Karpas-422 (cell line): Measurements from ENCODE around the gene C11orf97. TPM values are rescaled to one million over a fixed set of nuclear protein-coding genes. Genes with fewer than 3 reads are reported as not detected.
"Not testable (repeated sequence)": the region's sequence is repeated elsewhere in the genome, so short reads cannot be mapped to it uniquely, and the experiment has no call there.

Experiments
- DNase-seq: peaks from one replicate; pipeline ENCODE4 v3.0.0-alpha.2; 2015
- H2AFZ ChIP-seq: fragments of 200-600 bp; sonication (generic); 2 replicates; pipeline ENCODE4 v1.6.1; 2014; ENCODE audit warnings: antibody characterized with exemption, low read length, mixed read lengths
- H3K27ac ChIP-seq: fragments of 200-600 bp; sonication (generic); 2 replicates; pipeline ENCODE4 v1.5.1; 2014; ENCODE audit warnings: mild to moderate bottlenecking, low read length, moderate library complexity
- H3K27me3 ChIP-seq: fragments of 200-600 bp; sonication (generic); 2 replicates; pipeline ENCODE4 v1.6.1; 2014; ENCODE audit warnings: low read length, mixed read lengths
- H3K36me3 ChIP-seq: fragments of 200-600 bp; sonication (generic); 2 replicates; pipeline ENCODE4 v1.6.1; 2014; ENCODE audit warnings: low read length, mixed read lengths; ENCODE audit not compliant: insufficient read depth
- H3K4me1 ChIP-seq: fragments of 200-600 bp; sonication (generic); 2 replicates; pipeline ENCODE4 v1.6.1; 2014; ENCODE audit warnings: mild to moderate bottlenecking, low read length, mixed read lengths
- H3K4me2 ChIP-seq: fragments of 200-600 bp; sonication (generic); 2 replicates; pipeline ENCODE4 v1.6.1; 2014; ENCODE audit warnings: low read length, low read depth, mild to moderate bottlenecking; ENCODE audit not compliant: poor library complexity, severe bottlenecking
- H3K4me3 ChIP-seq: fragments of 200-600 bp; sonication (generic); 2 replicates; pipeline ENCODE4 v1.5.1; 2014; ENCODE audit warnings: mild to moderate bottlenecking, antibody characterized with exemption, low read length, mixed read lengths
- H3K79me2 ChIP-seq: fragments of 200-600 bp; sonication (generic); 2 replicates; pipeline ENCODE4 v1.6.1; 2014; ENCODE audit warnings: mild to moderate bottlenecking, low read length, mixed read lengths
- H3K9ac ChIP-seq: fragments of 200-600 bp; sonication (generic); 2 replicates; pipeline ENCODE4 v1.6.0; 2014; ENCODE audit warnings: low read length
- H3K9me2 ChIP-seq: fragments of 200-600 bp; sonication (generic), shearing (Covaris generic); replicated peaks from 2 replicates; pipeline ENCODE4 v1.6.0; 2014; ENCODE audit warnings: mild to moderate bottlenecking, low read length, moderate library complexity; ENCODE audit not compliant: insufficient read depth
- H3K9me3 ChIP-seq: fragments of 300-700, 200-600 bp; sonication (generic); 2 replicates; pipeline ENCODE4 v1.6.1; 2014; ENCODE audit warnings: low read length, mixed read lengths
- H4K20me1 ChIP-seq: fragments of 200-600 bp; sonication (generic); 2 replicates; pipeline ENCODE4 v1.6.1; 2014; ENCODE audit warnings: mild to moderate bottlenecking, antibody characterized with exemption, low read length, low read depth; ENCODE audit not compliant: insufficient read depth
- total RNA-seq: library from RNA; depleted of rRNA; stranded (reverse); fragments of >200 nt; shearing (Covaris generic); gene quantifications from 2 replicates; pipeline ENCODE4 v1.2.3, GENCODE V29; 2014; ENCODE audit warnings: low replicate concordance

C11orf97 gene
- total RNA-seq, 1 experiment from 2014 or later: not detected

DNA sequence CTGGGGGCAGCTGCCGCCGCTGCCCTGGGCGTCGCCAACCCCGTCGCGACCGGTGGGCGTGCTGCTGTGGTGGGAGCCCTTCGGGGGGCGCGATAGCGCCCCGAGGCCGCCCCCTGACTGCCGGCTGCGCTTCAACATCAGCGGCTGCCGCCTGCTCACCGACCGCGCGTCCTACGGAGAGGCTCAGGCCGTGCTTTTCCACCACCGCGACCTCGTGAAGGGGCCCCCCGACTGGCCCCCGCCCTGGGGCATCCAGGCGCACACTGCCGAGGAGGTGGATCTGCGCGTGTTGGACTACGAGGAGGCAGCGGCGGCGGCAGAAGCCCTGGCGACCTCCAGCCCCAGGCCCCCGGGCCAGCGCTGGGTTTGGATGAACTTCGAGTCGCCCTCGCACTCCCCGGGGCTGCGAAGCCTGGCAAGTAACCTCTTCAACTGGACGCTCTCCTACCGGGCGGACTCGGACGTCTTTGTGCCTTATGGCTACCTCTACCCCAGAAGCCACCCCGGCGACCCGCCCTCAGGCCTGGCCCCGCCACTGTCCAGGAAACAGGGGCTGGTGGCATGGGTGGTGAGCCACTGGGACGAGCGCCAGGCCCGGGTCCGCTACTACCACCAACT, 32.5 kb downstream of the C11orf97 start:
- H3K9me2 ChIP-seq: no peaks in the 10 kb centered on the region
- H3K79me2 ChIP-seq: no peaks in the 10 kb centered on the region
- no peaks in the 10 kb centered on the region for H3K27me3 ChIP-seq
- no peak for DNase-seq
- peaks cover 10% of the 10 kb centered on the region for H3K4me1 ChIP-seq
- H3K4me3 ChIP-seq: no peak overlapping the region
- H3K27ac ChIP-seq: no peak overlapping the region
- no peak overlapping the region for H2AFZ ChIP-seq
- no peak overlapping the region for H3K4me2 ChIP-seq
- H3K36me3 ChIP-seq: no peaks in the 10 kb centered on the region
- H4K20me1 ChIP-seq: no peaks in the 10 kb centered on the region
- H3K9me3 ChIP-seq: no peaks in the 10 kb centered on the region
- H3K9ac ChIP-seq: no peak overlapping the region

DNA sequence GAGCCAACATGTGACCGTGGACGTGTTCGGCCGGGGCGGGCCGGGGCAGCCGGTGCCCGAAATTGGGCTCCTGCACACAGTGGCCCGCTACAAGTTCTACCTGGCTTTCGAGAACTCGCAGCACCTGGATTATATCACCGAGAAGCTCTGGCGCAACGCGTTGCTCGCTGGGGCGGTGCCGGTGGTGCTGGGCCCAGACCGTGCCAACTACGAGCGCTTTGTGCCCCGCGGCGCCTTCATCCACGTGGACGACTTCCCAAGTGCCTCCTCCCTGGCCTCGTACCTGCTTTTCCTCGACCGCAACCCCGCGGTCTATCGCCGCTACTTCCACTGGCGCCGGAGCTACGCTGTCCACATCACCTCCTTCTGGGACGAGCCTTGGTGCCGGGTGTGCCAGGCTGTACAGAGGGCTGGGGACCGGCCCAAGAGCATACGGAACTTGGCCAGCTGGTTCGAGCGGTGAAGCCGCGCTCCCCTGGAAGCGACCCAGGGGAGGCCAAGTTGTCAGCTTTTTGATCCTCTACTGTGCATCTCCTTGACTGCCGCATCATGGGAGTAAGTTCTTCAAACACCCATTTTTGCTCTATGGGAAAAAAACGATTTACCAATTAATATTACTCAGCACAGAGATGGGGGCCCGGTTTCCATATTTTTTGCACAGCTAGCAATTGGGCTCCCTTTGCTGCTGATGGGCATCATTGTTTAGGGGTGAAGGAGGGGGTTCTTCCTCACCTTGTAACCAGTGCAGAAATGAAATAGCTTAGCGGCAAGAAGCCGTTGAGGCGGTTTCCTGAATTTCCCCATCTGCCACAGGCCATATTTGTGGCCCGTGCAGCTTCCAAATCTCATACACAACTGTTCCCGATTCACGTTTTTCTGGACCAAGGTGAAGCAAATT, 33.3 kb downstream of the C11orf97 start:
- Histone ChIP-seq H3K4me2 (no peak overlapping the region), H3K4me1 (peaks cover 10% of the 10 kb centered on the region), H4K20me1 (no peaks in the 10 kb centered on the region), H3K79me2 (no peaks in the 10 kb centered on the region), H3K27ac (no peak overlapping the region), H3K9ac (no peak overlapping the region), H2AFZ (no peak overlapping the region), H3K9me3 (no peaks in the 10 kb centered on the region), H3K27me3 (no peaks in the 10 kb centered on the region), H3K9me2 (no peaks in the 10 kb centered on the region), H3K4me3 (no peak overlapping the region), H3K36me3 (no peaks in the 10 kb centered on the region)
- DNase-seq: no peak

GRCh38 chr11:94546162-94546470, 33.9 kb downstream of the C11orf97 start:
- Histone ChIP-seq H4K20me1 (no peaks in the 10 kb centered on the region), H2AFZ (no peak overlapping the region), H3K36me3 (no peaks in the 10 kb centered on the region), H3K4me2 (no peak overlapping the region), H3K27me3 (no peaks in the 10 kb centered on the region), H3K9ac (no peak overlapping the region), H3K4me1 (peaks cover 10% of the 10 kb centered on the region), H3K9me2 (no peaks in the 10 kb centered on the region), H3K79me2 (no peaks in the 10 kb centered on the region), H3K9me3 (no peaks in the 10 kb centered on the region), H3K27ac (no peak overlapping the region), H3K4me3 (no peak overlapping the region)
- no peak for DNase-seq

DNA sequence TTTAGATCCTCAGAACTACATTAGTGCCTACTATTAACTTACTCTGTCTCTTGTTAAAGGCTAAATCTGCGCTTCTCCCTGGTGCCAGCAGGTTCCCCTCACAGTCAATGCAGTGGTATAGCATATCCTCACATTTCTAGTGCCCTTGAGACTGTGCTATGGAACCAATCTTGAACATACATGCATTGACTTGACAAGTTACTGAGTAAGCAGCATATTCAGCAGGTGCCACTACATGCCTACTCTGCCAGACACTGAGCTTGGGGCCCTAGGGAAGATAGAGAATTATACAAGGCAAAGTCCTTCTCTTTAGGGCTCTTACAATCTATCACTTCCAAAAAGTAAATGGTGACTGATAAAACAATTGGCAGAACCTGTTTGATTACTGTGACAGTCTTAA, 34.6 kb downstream of the C11orf97 start:
- no peak overlapping the region for H3K27ac ChIP-seq
- no peaks in the 10 kb centered on the region for H3K27me3 ChIP-seq
- no peaks in the 10 kb centered on the region for H3K9me3 ChIP-seq
- H3K79me2 ChIP-seq: no peaks in the 10 kb centered on the region
- DNase-seq: peak; percentile 45
- H4K20me1 ChIP-seq: no peaks in the 10 kb centered on the region
- no peak overlapping the region for H3K4me2 ChIP-seq
- no peaks in the 10 kb centered on the region for H3K9me2 ChIP-seq
- H2AFZ ChIP-seq: no peak overlapping the region
- no peak overlapping the region for H3K4me3 ChIP-seq
- no peak overlapping the region for H3K9ac ChIP-seq
- H3K4me1 ChIP-seq: peaks cover 10% of the 10 kb centered on the region
- no peaks in the 10 kb centered on the region for H3K36me3 ChIP-seq

DNA sequence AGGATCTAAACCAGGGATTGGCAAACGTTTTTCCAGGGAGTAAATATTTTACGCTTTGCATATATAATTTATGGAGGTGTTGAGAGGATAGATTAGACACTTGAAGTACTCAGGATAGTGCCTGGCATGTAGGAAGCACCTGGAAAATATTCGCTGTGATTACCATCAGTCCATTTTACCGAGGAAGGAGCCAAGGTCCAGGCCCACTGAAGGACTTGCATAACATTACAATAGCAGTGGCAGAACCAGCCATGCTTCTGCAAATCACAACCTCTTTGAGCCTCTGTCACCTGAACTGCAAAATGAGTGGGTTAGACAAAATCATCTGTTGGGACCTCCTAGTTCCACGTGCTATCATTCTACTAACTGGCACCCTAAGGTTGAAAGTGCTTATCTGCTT, 36.9 kb downstream of the C11orf97 start:
- DNase-seq: no peak
- Histone ChIP-seq H4K20me1 (no peaks in the 10 kb centered on the region), H3K4me1 (no peaks in the 10 kb centered on the region; the same call in 1 of the 2 replicates), H3K9me2 (no peaks in the 10 kb centered on the region), H3K27ac (no peak overlapping the region), H3K4me2 (no peak overlapping the region), H3K4me3 (no peak overlapping the region), H2AFZ (no peak overlapping the region), H3K9me3 (no peaks in the 10 kb centered on the region), H3K79me2 (no peaks in the 10 kb centered on the region), H3K9ac (no peak overlapping the region), H3K27me3 (no peaks in the 10 kb centered on the region), H3K36me3 (no peaks in the 10 kb centered on the region)

GRCh38 chr11:94550513-94550912, 38.3 kb downstream of the C11orf97 start:
- Histone ChIP-seq H3K4me2 (no peak overlapping the region), H3K9me3 (no peaks in the 10 kb centered on the region), H3K27ac (no peak overlapping the region), H2AFZ (no peak overlapping the region), H3K9me2 (no peaks in the 10 kb centered on the region), H3K36me3 (no peaks in the 10 kb centered on the region), H3K27me3 (no peaks in the 10 kb centered on the region), H3K4me1 (no peaks in the 10 kb centered on the region), H4K20me1 (no peaks in the 10 kb centered on the region), H3K9ac (no peak overlapping the region), H3K4me3 (no peak overlapping the region), H3K79me2 (no peaks in the 10 kb centered on the region)
- DNase-seq: no peak

GRCh38 chr11:94553938-94554337, 41.7 kb downstream of the C11orf97 start:
- Histone ChIP-seq H3K9me3 (no peaks in the 10 kb centered on the region), H3K27me3 (no peaks in the 10 kb centered on the region), H3K27ac (no peak overlapping the region), H3K4me1 (no peaks in the 10 kb centered on the region), H3K9me2 (no peaks in the 10 kb centered on the region), H3K9ac (no peak overlapping the region), H3K4me3 (no peak overlapping the region), H4K20me1 (no peaks in the 10 kb centered on the region), H3K4me2 (no peak overlapping the region), H2AFZ (no peak overlapping the region), H3K36me3 (no peaks in the 10 kb centered on the region), H3K79me2 (no peaks in the 10 kb centered on the region)
- no peak for DNase-seq

GRCh38 chr11:94555752-94556329, 43.6 kb downstream of the C11orf97 start:
- not testable (repeated sequence) for H3K4me2 ChIP-seq, H3K27me3 ChIP-seq, H3K36me3 ChIP-seq, DNase-seq, H3K79me2 ChIP-seq, H3K4me3 ChIP-seq, H3K9me3 ChIP-seq, H3K27ac ChIP-seq, H3K4me1 ChIP-seq, H3K9me2 ChIP-seq, H2AFZ ChIP-seq, H4K20me1 ChIP-seq, H3K9ac ChIP-seq
